Activated B cell treated with CpG ODN at 0.5 μM for 24 hours (primary cell): ENCODE measurements around the gene USP28. TPM values are rescaled to one million over a fixed set of nuclear protein-coding genes. Genes with fewer than 3 reads are reported as not detected.

Experiments
- ATAC-seq: fragments of 200-7000 bp; cut with Tn5 transposase; one replicate; pipeline ENCODE4 v1.10.0; 2021; ENCODE audit warnings: low read depth, mild to moderate bottlenecking, moderate library complexity
- CTCF ChIA-PET: fragments of 350-600 bp; sonication (Branson Sonifier 250); formaldehyde crosslinking; loops from one replicate; lab custom pipeline; 2021; ENCODE audit warnings: antibody characterized with exemption; lab: Charles Lee
- POLR2A ChIA-PET: fragments of 350-600 bp; sonication (Branson Sonifier 250); formaldehyde crosslinking; loops from one replicate; lab custom pipeline; 2021; ENCODE audit warnings: antibody characterized with exemption; lab: Charles Lee
- DNase-seq: peaks from one replicate; pipeline ENCODE4 v3.0.0; 2022
- H3K27ac Mint-ChIP-seq: one replicate; pipeline ENCODE4 v1.8.0; 2020; ENCODE audit warnings: mixed read lengths
- H3K27me3 Mint-ChIP-seq: one replicate; pipeline ENCODE4 v1.8.0; 2021; ENCODE audit warnings: mixed read lengths
- H3K36me3 Mint-ChIP-seq: one replicate; pipeline ENCODE4 v1.8.0; 2021; ENCODE audit warnings: low read depth, mixed read lengths
- H3K4me1 Mint-ChIP-seq: one replicate; pipeline ENCODE4 v1.8.0; 2021; ENCODE audit warnings: mixed read lengths
- H3K4me3 Mint-ChIP-seq: one replicate; pipeline ENCODE4 v1.8.0; 2020; ENCODE audit warnings: mild to moderate bottlenecking, mixed read lengths
- H3K9me3 Mint-ChIP-seq: one replicate; pipeline ENCODE4 v1.8.0; 2020; ENCODE audit warnings: mixed read lengths
- intact Hi-C: fragments of 100-400 bp; cut with micrococcal nuclease; formaldehyde crosslinking; loops from one replicate; pipeline ENCODE4 v1.15.1; 2024
- total RNA-seq: library from RNA; stranded (reverse); gene quantifications from 2 replicates; pipeline ENCODE4 v1.2.3, GENCODE V29; 2022
- TF ChIP-seq, protein P1 (sequence below): fragments of 200-600 bp; IDR thresholded peaks from one replicate; pipeline ENCODE4 v1.8.0; 2022; ENCODE audit warnings: antibody characterized with exemption, mild to moderate bottlenecking

USP28 gene
- total RNA-seq, 1 donor from 2014 or later: 49.6 TPM

DNA sequence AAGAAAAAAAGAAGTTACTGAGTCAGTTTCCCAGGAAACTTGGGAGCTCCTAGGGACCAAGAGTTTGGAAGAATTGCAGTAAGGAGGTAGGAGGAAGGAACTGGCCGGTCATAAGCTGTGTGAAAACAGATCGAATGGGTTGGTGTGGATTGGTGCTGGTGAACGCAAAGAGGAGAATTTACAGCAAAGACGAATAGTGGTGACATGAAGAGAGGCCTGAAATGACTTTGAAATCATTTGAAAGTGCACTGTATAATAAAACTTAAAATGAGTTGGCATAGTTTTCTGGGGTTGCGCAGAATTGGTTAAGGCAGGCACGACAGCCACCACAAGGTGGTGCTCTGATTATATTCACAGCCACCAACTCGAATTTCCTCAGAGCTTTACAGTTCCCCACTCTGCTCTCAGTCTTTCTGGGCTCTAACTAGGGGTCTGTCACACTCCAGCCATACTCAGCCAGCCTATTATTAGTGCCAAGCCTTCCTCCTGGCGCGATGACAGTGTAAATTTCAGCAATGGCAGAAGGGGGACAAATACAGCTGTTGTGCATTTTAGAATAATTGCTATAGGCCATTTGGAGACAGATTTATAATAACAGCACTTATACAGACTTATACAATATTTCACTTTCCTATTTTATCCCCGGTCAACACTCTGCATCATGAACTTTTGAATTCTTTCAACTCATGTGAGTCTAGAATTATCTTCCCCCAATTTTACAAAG, 20.9 kb upstream of the USP28 start:
- TF ChIP-seq, protein P1, sequence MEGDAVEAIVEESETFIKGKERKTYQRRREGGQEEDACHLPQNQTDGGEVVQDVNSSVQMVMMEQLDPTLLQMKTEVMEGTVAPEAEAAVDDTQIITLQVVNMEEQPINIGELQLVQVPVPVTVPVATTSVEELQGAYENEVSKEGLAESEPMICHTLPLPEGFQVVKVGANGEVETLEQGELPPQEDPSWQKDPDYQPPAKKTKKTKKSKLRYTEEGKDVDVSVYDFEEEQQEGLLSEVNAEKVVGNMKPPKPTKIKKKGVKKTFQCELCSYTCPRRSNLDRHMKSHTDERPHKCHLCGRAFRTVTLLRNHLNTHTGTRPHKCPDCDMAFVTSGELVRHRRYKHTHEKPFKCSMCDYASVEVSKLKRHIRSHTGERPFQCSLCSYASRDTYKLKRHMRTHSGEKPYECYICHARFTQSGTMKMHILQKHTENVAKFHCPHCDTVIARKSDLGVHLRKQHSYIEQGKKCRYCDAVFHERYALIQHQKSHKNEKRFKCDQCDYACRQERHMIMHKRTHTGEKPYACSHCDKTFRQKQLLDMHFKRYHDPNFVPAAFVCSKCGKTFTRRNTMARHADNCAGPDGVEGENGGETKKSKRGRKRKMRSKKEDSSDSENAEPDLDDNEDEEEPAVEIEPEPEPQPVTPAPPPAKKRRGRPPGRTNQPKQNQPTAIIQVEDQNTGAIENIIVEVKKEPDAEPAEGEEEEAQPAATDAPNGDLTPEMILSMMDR: peak; percentile 67
- Mint-ChIP-seq H3K27me3 (no peaks in the 10 kb centered on the region), H3K4me1 (peaks cover 21% of the 10 kb centered on the region), H3K9me3 (no peaks in the 10 kb centered on the region), H3K27ac (peak overlapping the region; percentile 37), H3K36me3 (no peaks in the 10 kb centered on the region), H3K4me3 (no peak overlapping the region)
- POLR2A ChIA-PET: interaction anchor here (0.6 to 2.3 kb wide), 12 partner anchors 11 to 363 kb away, joined by 3 to 21 read pairs (median 4); no protein-coding TSS in a partner anchor
- intact Hi-C loops: loop anchor here (1.0 to 2.0 kb wide), 7 partner anchors 81 to 365 kb away; no protein-coding TSS in a partner anchor
- no peak for DNase-seq
- CTCF ChIA-PET: interaction anchor here (0.6 to 7.0 kb wide), 30 partner anchors 9 to 867 kb away, joined by 3 to 306 read pairs (median 6); partner anchors contain the start of genes HTR3A, HTR3B and ZBTB16
- ATAC-seq: peak; percentile 73

DNA sequence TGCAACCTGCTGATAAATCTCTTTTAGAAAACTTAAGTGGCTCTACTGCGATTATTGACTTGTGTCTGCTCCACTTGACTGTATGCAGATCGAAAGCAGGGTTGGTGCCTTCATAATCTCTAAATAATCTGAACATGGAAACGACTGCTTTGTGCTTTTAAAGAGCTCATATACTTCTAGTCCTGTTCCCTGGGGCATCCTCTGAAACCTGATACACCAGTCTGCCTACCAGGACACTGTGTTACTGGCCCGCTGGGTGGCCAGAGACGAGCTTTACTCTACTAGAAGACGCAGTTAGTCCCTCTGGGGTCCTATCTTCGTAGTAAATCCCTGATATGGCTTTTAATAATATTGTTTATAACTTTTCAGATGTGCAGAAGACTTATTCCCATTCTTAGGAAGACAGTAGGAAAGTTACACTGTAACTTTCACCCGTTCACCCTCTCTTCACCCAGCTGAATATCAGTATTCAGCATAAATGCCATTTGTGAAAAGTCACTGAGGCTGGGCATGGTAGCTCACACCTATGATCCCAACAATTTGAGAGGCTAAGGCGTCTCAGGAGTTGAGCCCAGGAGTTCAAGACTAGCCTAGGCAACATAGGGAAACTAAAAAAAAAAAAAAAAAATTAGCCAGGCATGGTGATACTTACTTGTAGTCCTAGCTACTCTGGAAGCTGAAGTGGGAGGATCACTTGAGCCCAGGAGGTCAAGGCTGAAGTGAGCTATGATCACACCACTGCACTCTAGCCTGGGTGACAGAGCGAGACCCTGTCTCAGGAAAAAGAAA, 20.2 kb upstream of the USP28 start:
- Mint-ChIP-seq H3K4me1 (peaks cover 21% of the 10 kb centered on the region), H3K27ac (no peak overlapping the region), H3K4me3 (no peak overlapping the region), H3K36me3 (no peaks in the 10 kb centered on the region), H3K27me3 (no peaks in the 10 kb centered on the region), H3K9me3 (no peaks in the 10 kb centered on the region)
- TF ChIP-seq, protein P1: no peak
- ChIA-PET POLR2A (interaction anchor here (0.6 to 2.3 kb wide), 11 partner anchors 11 to 363 kb away, joined by 3 to 21 read pairs (median 4); no protein-coding TSS in a partner anchor), CTCF (interaction anchor here (0.6 to 7.0 kb wide), 27 partner anchors 8 to 868 kb away, joined by 3 to 306 read pairs (median 6); partner anchors contain the start of genes HTR3A, HTR3B and ZBTB16)
- DNase-seq (no peak), ATAC-seq (no peak)
- intact Hi-C loops: loop anchor here (1.0 to 2.0 kb wide), 7 partner anchors 82 to 366 kb away; no protein-coding TSS in a partner anchor

DNA sequence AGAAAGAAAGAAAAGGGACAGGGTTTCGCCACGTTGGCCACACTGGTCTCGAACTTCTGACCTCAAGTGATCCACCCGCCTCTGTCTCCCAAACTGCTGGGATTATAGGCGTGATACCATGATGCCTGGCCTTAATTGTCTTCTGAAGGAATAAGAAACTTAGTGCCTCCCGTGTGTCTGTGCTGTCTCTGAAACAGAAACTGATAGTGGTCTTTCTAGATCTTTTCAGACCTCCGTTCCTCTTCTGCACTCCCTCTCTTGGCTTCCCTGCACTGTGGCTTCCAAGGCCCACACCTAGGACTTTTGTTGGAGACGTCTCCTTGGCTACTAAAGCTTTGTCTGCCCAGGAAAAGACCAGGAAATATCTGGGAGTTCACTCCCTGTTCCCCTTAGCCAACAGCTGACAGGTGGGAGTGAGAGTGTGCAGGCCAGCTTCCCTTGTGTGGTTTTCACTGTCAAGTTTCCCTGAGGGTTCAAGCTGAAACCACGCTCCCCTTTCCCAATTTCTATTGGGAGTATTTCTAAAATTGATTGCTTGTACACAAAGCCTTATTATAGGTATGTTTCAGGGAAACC, 19.1 kb upstream of the USP28 start:
- DNase-seq (no peak), ATAC-seq (no peak)
- POLR2A ChIA-PET: interaction anchor here (0.6 kb wide), 1 partner anchor 79 kb away, joined by 4 read pairs; no protein-coding TSS in a partner anchor
- H3K9me3 Mint-ChIP-seq: no peaks in the 10 kb centered on the region
- intact Hi-C loops: no loop called here
- CTCF ChIA-PET: interaction anchor here (1.5 to 7.0 kb wide), 3 partner anchors 12 to 367 kb away, joined by 3 to 306 read pairs (median 87); no protein-coding TSS in a partner anchor
- no peaks in the 10 kb centered on the region for H3K36me3 Mint-ChIP-seq
- H3K27me3 Mint-ChIP-seq: no peaks in the 10 kb centered on the region
- H3K4me3 Mint-ChIP-seq: no peak overlapping the region
- H3K4me1 Mint-ChIP-seq: peaks cover 21% of the 10 kb centered on the region
- TF ChIP-seq, protein P1: no peak
- H3K27ac Mint-ChIP-seq: no peak overlapping the region

DNA sequence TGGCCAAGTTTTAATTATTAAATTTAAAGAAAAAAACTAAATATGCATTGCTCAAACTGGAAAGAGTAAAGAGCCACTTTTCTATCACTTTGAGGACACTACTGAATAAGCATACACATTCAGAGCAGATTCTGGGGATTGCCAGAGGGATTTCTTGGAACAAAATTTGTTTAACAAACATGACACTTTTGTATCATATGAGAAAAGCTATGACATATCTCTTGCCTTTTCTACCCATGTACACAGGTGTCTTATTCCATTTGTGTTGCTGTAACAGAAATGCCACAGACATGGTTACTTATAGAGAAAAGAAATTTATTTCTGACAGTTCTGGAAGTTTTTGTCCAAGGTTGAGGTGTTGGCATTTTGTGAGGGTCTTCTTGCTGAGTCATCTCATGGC, 13.5 kb upstream of the USP28 start:
- no peak overlapping the region for H3K27ac Mint-ChIP-seq
- no peaks in the 10 kb centered on the region for H3K4me1 Mint-ChIP-seq
- H3K27me3 Mint-ChIP-seq: no peaks in the 10 kb centered on the region
- intact Hi-C loops: no loop called here
- H3K4me3 Mint-ChIP-seq: no peak overlapping the region
- H3K36me3 Mint-ChIP-seq: no peaks in the 10 kb centered on the region
- ATAC-seq: no peak
- ChIA-PET POLR2A (no interaction called here), CTCF (no interaction called here)
- no peaks in the 10 kb centered on the region for H3K9me3 Mint-ChIP-seq
- TF ChIP-seq, protein P1: no peak
- DNase-seq: no peak
